H9 (cell line): ENCODE results near the gene MROH2A. TPM values are rescaled to one million over a fixed set of nuclear protein-coding genes. Genes with fewer than 3 reads are reported as not detected.

Source experiments
- DNase-seq: peaks from one replicate; pipeline ENCODE4 v3.0.0-alpha.2; 2017
- H2AFZ ChIP-seq: one replicate; pipeline ENCODE4 v1.6.1; 2013; ENCODE audit warnings: mild to moderate bottlenecking, low read length, control low read depth, moderate library complexity
- H2AK5ac ChIP-seq: 2 replicates; pipeline ENCODE4 v1.6.1; 2013; ENCODE audit warnings: low read length, control low read depth, mixed read lengths; ENCODE audit not compliant: insufficient read length
- H2BK120ac ChIP-seq: one replicate; pipeline ENCODE4 v1.6.1; 2013; ENCODE audit warnings: low read depth, mild to moderate bottlenecking, low read length, control low read depth, inconsistent platforms; ENCODE audit not compliant: poor library complexity, severe bottlenecking
- H2BK12ac ChIP-seq: 2 replicates; pipeline ENCODE4 v1.6.1; 2013; ENCODE audit warnings: low read length, control low read depth, mixed read lengths, low read depth; ENCODE audit not compliant: insufficient read length
- H2BK15ac ChIP-seq: 2 replicates; pipeline ENCODE4 v1.6.1; 2013; ENCODE audit warnings: low read depth, low read length, control low read depth
- H2BK20ac ChIP-seq: one replicate; pipeline ENCODE4 v1.6.1; 2013; ENCODE audit warnings: low read depth, mild to moderate bottlenecking, low read length, control low read depth, inconsistent platforms; ENCODE audit not compliant: poor library complexity, severe bottlenecking
- H2BK5ac ChIP-seq: 2 replicates; pipeline ENCODE4 v1.6.1; 2013; ENCODE audit warnings: low read length, control low read depth, mixed read lengths; ENCODE audit not compliant: insufficient read length
- H3K14ac ChIP-seq: 2 replicates; pipeline ENCODE4 v1.6.1; 2013; ENCODE audit warnings: low read length, control low read depth; ENCODE audit not compliant: insufficient read depth
- H3K18ac ChIP-seq: 2 replicates; pipeline ENCODE4 v1.6.1; 2013; ENCODE audit warnings: low read depth, mild to moderate bottlenecking, mixed read lengths, low read length, control low read depth; ENCODE audit not compliant: insufficient read length
- H3K23ac ChIP-seq: 2 replicates; pipeline ENCODE4 v1.6.1; 2013; ENCODE audit warnings: low read length, control low read depth, mixed read lengths, low read depth; ENCODE audit not compliant: insufficient read length
- H3K23me2 ChIP-seq: 2 replicates; pipeline ENCODE4 v1.6.1; 2013; ENCODE audit warnings: low read depth, mild to moderate bottlenecking, mixed read lengths, low read length, control low read depth; ENCODE audit not compliant: insufficient read length, poor library complexity, severe bottlenecking
- H3K27ac ChIP-seq: 2 replicates; pipeline ENCODE4 v1.5.1; 2013; ENCODE audit warnings: low read length, control low read depth, mixed read lengths, low read depth; ENCODE audit not compliant: insufficient read length
- H3K27me3 ChIP-seq: 2 replicates; pipeline ENCODE4 v1.6.1; 2013; ENCODE audit warnings: low read length, control low read depth, inconsistent platforms; ENCODE audit not compliant: insufficient read depth
- H3K4ac ChIP-seq: 2 replicates; pipeline ENCODE4 v1.6.1; 2013; ENCODE audit warnings: low read depth, mild to moderate bottlenecking, control low read depth, inconsistent platforms, low read length, moderate library complexity
- H3K4me1 ChIP-seq: 2 replicates; pipeline ENCODE4 v1.6.1; 2013; ENCODE audit warnings: low read length, control low read depth, inconsistent platforms; ENCODE audit not compliant: insufficient read depth
- H3K4me2 ChIP-seq: 2 replicates; pipeline ENCODE4 v1.6.1; 2013; ENCODE audit warnings: low read length, control low read depth, mixed read lengths; ENCODE audit not compliant: insufficient read length, insufficient read depth
- H3K56ac ChIP-seq: 2 replicates; pipeline ENCODE4 v1.6.1; 2013; ENCODE audit warnings: low read depth, mild to moderate bottlenecking, mixed read lengths, low read length, control low read depth; ENCODE audit not compliant: insufficient read length
- H3K79me1 ChIP-seq: 2 replicates; pipeline ENCODE4 v1.6.1; 2013; ENCODE audit warnings: low read depth, mild to moderate bottlenecking, moderate library complexity, low read length, control low read depth, inconsistent platforms; ENCODE audit not compliant: insufficient read depth, poor library complexity, severe bottlenecking
- H3K79me2 ChIP-seq: 2 replicates; pipeline ENCODE4 v1.6.1; 2013; ENCODE audit warnings: low read length, control low read depth, inconsistent platforms; ENCODE audit not compliant: insufficient read depth
- H3K9ac ChIP-seq: 2 replicates; pipeline ENCODE4 v1.6.1; 2013; ENCODE audit warnings: low read length, control low read depth, mixed read lengths; ENCODE audit not compliant: insufficient read length; ENCODE audit errors: extremely low read depth
- H3K9me3 ChIP-seq: one replicate; pipeline ENCODE4 v1.6.1; 2013; ENCODE audit warnings: low read depth, low read length, inconsistent platforms; ENCODE audit not compliant: control insufficient read depth
- H3T11ph ChIP-seq: one replicate; pipeline ENCODE4 v1.6.1; 2013; ENCODE audit warnings: mild to moderate bottlenecking, low read length, control low read depth, inconsistent platforms
- H4K20me1 ChIP-seq: one replicate; pipeline ENCODE4 v1.6.1; 2013; ENCODE audit not compliant: control insufficient read depth, insufficient read length, insufficient read depth
- H4K5ac ChIP-seq: 2 replicates; pipeline ENCODE4 v1.6.1; 2013; ENCODE audit warnings: low read depth, mild to moderate bottlenecking, mixed read lengths, low read length, control low read depth; ENCODE audit not compliant: insufficient read length
- H4K8ac ChIP-seq: replicated peaks from 2 replicates; pipeline ENCODE4 v1.6.1; 2013; ENCODE audit warnings: low read length, control low read depth, mixed read lengths, low read depth; ENCODE audit not compliant: insufficient read length
- H4K91ac ChIP-seq: 2 replicates; pipeline ENCODE4 v1.6.1; 2013; ENCODE audit warnings: low read depth, mild to moderate bottlenecking, moderate library complexity, mixed read lengths, low read length, control low read depth; ENCODE audit not compliant: insufficient read length
- H3K27ac Mint-ChIP-seq, 3 experiments: 2 replicates in 2 of 3; 3 replicates in 1 of 3; pipeline ENCODE4 v1.8.0; 2020 to 2021; ENCODE audit warnings: mixed read lengths in 3 of 3, mild to moderate bottlenecking in 1 of 3, moderate library complexity in 1 of 3
- H3K27me3 Mint-ChIP-seq: 2 replicates; pipeline ENCODE4 v1.8.0; 2021; ENCODE audit warnings: low read depth, mild to moderate bottlenecking, moderate library complexity, mixed read lengths
- H3K36me3 Mint-ChIP-seq, 3 experiments: 2 replicates in 2 of 3; 3 replicates in 1 of 3; pipeline ENCODE4 v1.8.0; 2020 to 2021; ENCODE audit warnings: low read depth in 3 of 3, mixed read lengths in 3 of 3; ENCODE audit not compliant: insufficient read depth in 1 of 3
- H3K4me1 Mint-ChIP-seq, 2 experiments: 2 replicates each; pipeline ENCODE4 v1.8.0; 2020; ENCODE audit warnings: mixed read lengths in 2 of 2
- H3K4me3 Mint-ChIP-seq, 2 experiments: 2 replicates in 1 of 2; 3 replicates in 1 of 2; pipeline ENCODE4 v1.8.0; 2020 to 2021; ENCODE audit warnings: mild to moderate bottlenecking in 2 of 2, mixed read lengths in 2 of 2, moderate library complexity in 1 of 2
- H3K9me3 Mint-ChIP-seq, 2 experiments: 2 replicates in 1 of 2; 3 replicates in 1 of 2; pipeline ENCODE4 v1.8.0; 2020; ENCODE audit warnings: mild to moderate bottlenecking in 2 of 2, mixed read lengths in 2 of 2, moderate library complexity in 1 of 2
- CTCF ChIP-seq: fragments of 200-600 bp; sonication (generic); conservative IDR thresholded peaks from 3 replicates; pipeline ENCODE4 v1.8.0; 2021; ENCODE audit warnings: antibody characterized with exemption, mild to moderate bottlenecking
- WGBS: extraction: QIAGEN DNeasy Blood & Tissue Kit; methylation state at CpG from one replicate; pipeline ENCODE4 v1.1.7; 2013; ENCODE audit warnings: missing lambda C conversion rate, low lambda C conversion rate, mixed read lengths; ENCODE audit not compliant: insufficient read length; ENCODE audit errors: extremely low coverage; 5-methylcytosine and 5-hydroxymethylcytosine counted together
- total RNA-seq: library from RNA; stranded (reverse); gene quantifications from 2 replicates; pipeline ENCODE4 v1.2.1, GENCODE V29; 2021

The MROH2A gene
- total RNA-seq, 1 experiment from 2014 or later, result not detected

- Histone ChIP-seq H3K23ac (no peak overlapping the region), H3K27me3 (no peaks in the 10 kb centered on the region), H3K27ac (no peak overlapping the region), H2BK15ac (no peak overlapping the region), H3K4ac (no peak overlapping the region), H2BK12ac (no peak overlapping the region), H3K18ac (no peak overlapping the region), H2BK5ac (no peak overlapping the region), H3K23me2 (no peaks in the 10 kb centered on the region), H3K9me3 (no peaks in the 10 kb centered on the region), H2BK20ac (no peak overlapping the region), H3K4me1 (no peaks in the 10 kb centered on the region), H2BK120ac (no peak overlapping the region), H4K5ac (no peak overlapping the region), H3K79me2 (peaks cover 9% of the 10 kb centered on the region; the same call in 1 of the 2 replicates), H2AK5ac (no peak overlapping the region), H4K8ac (no peak overlapping the region), H4K91ac (no peak overlapping the region), H3K14ac (no peak overlapping the region), H3K79me1 (peaks cover under 1% of the 10 kb centered on the region), H3T11ph (no peak overlapping the region), H4K20me1 (no peaks in the 10 kb centered on the region), H2AFZ (no peak overlapping the region), H3K9ac (no peak overlapping the region), H3K56ac (no peak overlapping the region), H3K4me2 (no peak overlapping the region)
- Mint-ChIP-seq H3K4me1 (peaks cover 1 to 7% of the 10 kb centered on the region in 2 experiments; a peak in 3 of 4 replicates), H3K36me3 (peaks cover 79 to 99% (median 96%) of the 10 kb centered on the region in 3 experiments), H3K4me3 (no peak overlapping the region), H3K27me3 (no peaks in the 10 kb centered on the region), H3K9me3 (no peaks in the 10 kb centered on the region), H3K27ac (no peak overlapping the region)
- TF ChIP-seq CTCF, result no peak
- no peak for DNase-seq
- no CpG with 5 or more reads among the region's 1 CpG for WGBS
Observed at GRCh38 chr2:233845301-233846060, 67.4 kb downstream of the MROH2A start.
